Stimulated activated CD4-positive, alpha-beta T cell treated with anti-CD3 and anti-CD28 coated beads, Interleukin-4, amount 100 ng/mL, for 48 hours (primary cell): Measurements from ENCODE around the gene TPRG1L.
A peak's percentile ranks its signal among the peaks of the same experiment; 100 is the strongest.

ENCODE experiments used
- DNase-seq, 2 donors: peaks; one replicate each; pipeline ENCODE4 v3.0.0-alpha.2; 2020; ENCODE audit warnings: low read depth in 2 of 2

Gene TPRG1L

DNA sequence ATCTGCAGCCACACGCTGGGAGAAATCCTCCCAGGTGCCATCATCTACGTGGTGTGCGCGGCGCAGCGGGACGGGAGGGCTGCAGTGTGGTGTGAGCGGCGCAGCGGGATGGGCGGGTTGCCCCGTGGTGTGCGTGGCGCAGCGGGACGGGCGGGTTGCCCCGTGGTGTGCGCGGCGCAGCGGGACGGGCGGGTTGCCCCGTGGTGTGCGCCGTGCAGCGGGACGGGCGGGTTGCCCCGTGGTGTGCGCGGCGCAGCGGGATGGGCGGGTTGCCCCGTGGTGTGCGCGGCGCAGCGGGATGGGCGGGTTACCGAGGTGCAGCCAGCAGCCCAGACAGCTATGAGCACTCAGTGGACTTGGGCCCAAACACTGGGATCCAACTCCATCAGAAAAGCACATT lies 20.4 kb downstream of the TPRG1L start:
- no peak for DNase-seq

DNA sequence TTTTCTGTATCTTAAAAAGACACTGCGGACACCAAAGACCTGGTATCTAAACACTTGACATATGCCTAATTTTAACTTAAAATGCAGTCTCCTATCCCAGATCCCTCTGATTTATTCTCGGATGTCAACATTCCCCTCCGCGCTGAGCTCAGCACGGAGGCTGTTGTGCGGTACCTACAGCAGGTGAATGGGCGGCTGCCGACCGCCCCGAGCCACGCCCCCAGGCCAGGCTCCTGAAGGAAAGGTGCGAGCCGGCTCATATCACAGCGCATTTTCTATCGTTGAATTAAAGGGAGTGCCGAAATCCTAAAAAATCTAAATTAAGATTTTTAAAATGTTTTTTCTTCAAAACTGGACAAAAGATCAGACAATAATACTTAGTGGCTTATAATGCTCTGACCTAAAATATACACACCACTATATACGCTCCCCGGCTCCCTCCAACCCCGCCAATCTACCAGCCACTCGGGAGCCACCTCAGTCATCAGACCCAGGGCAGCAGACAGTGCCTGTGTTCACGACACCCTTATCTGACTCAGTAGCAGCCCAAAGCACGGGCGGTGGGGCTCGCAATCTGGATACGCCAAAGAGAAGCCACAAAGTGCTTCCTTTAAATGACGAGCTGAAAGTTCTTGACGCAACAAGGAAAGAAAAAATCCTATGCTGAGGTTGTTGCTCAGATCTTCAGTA lies 21.0 kb downstream of the TPRG1L start:
- DNase-seq: no peak

DNA sequence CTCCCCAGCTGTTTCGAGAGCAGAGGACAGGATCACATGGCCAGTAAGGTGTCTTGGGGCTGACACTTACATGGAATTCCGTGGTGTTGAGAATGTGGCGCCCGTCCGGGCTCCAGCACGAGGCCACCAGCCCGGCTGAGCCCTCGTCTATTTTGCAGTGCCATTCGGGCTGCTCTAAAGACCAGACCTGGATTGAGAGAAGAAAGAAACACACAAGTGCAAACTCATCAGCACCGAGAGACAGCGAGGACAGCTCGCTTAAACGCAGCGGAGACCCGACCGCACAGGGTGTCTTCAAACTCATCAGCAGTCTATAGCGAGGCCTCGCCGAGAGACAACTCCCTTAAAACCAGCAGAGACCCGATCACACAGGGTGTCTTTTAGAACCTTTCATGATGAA lies 21.8 kb downstream of the TPRG1L start:
- no peak for DNase-seq

DNA sequence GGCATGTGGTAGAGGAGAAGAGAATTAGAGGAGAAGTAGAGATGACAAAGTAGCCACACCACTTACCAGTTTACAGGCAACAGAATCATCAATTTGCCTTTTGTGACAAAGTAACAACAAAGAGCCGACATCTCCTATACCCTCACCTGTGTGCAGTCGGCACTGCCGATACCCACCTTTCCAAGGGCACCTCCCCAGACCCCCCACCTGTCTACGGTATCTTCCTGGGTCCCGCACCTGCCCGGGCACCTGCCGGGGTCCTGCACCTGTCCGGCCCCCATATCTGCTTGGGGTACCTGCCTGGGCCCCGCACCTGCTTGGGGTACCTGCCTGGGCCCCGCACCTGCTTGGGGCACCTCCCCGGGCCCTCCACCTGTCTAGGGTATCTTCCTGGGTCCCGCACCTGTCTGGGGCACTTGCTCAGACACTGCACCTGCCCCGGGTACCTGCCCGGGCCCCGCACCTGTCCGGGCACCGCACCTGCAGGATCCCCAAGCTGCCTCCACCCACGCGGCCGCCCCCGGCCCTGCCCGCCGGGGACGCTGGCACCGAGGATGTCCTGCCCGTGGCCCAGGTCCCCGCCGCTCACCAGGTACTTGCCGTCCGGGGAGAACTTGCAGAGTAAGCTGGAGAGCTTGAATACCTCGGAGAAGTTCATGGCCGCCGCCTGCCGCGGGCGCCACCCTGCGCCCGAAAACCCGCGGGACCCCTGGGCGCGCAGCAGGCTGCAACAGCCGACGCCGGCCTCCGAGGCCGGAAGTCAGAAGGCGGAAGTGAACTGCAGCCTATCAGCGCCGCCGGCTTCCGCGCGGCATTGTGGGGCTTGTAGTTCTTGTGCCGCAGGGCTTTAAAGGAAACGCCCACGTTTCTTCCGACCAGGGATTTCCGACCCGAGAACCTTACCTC lies 24.8 kb downstream of the TPRG1L start, which contains the start of gene WRAP73:
TSS of gene WRAP73 (minus strand) at position 762 of the 906 bp plus-strand sequence. CDS start at position 658, 104 bp downstream.
- peak; percentile 82 to 87 for DNase-seq

DNA sequence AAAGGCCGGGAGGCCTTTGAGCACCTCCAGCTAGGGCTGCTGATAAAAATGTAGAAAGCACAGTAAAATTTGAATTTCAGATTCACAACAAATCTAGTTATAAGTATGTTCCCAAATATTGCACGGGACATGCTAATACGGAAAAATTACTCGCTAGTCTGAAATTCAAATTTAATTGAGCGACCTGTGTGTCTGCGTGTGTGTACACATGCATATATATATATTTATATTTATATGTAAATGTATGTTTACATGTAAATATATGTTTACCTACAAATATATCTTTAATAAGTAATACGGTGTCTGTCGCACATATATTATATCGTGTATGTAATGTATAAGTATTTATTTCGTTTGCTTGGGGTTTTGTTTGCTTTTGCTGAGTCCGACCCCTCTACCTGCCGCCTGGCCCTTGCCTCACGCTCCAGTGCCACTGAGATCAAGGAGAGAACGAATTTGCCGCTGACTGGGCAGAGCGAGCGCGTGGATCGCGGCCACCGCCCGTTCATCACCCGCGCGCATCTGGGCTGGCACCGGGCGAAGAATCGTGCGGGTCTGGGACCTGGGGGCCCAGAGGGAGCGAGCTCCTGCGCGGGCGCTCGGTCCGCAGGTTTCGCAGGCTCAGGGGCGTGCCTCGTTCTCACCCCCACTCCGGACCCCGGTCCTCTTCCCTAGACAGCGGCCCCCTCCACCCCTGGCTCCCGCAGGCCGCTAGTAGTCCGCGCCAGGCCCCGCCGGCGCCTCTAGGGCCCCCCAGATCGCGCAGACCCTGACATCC lies 25.6 kb downstream of the TPRG1L start:
- no peak for DNase-seq

DNA sequence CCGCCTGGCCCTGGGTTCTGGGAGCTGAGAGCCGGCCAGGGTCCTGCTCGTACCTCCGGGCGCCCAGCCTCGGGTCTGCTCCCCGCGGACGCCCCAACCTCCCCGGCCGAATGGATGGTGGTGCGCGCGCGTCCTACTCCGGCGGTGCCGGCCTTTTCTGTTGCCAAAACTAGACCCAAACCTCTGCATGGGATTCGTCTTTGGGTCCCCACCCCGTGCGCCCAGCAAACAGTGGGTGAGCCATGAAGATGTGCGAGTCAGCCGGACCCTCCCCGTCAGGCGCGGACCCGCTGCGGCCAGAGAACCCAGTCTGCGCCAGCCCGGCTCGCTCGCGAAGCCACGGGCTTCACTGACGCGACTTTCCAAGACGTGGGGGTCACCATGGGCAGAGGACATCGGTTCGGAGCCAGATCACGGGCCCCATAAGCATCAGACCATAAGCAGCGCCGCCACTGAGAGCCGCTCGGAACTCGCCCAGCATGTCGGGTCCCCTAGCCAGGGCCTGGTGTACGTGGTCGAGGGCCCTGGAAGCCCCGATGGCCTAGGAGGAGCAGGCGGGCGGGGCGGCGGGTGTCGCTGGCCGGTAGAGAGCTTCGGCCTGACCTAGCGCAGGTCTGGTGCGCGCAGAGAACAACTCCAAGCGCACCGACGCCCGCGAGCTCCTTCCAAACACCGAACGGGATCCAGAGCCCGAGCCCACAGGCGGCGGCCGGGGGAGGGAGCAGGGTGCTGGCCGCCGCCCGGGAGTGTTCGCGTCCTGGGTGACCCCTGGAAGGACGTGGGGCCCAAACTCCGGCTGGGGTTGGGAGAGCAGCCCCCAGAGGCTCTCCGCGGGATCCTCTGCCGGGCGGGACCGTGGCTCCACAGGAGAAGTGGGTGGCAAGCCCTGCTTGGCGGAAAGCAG lies 26.5 kb downstream of the TPRG1L start:
- no peak for DNase-seq

DNA sequence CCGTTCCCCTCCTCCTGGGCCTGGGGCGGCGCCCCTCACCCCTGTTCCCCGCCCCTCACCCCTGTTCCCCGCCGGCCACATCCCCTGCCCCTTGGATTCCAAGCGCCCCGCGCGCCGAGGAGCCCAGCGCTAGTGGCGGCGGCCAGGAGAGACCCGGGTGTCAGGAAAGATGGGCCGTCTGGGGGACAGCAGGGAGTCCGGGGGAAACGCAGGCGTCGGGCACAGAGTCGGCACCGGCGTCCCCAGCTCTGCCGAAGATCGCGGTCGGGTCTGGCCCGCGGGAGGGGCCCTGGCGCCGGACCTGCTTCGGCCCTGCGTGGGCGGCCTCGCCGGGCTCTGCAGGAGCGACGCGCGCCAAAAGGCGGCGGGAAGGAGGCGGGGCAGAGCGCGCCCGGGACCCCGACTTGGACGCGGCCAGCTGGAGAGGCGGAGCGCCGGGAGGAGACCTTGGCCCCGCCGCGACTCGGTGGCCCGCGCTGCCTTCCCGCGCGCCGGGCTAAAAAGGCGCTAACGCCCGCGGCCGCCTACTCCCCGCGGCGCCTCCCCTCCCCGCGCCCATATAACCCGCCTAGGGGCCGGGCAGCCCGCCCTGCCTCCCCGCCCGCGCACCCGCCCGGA lies 27.2 kb downstream of the TPRG1L start, which contains the start of gene TP73:
TSS of gene TP73 (plus strand) at position 587 of the 618 bp plus-strand sequence. CDS start 29,850 bp downstream, outside the sequence.
- no peak for DNase-seq

DNA sequence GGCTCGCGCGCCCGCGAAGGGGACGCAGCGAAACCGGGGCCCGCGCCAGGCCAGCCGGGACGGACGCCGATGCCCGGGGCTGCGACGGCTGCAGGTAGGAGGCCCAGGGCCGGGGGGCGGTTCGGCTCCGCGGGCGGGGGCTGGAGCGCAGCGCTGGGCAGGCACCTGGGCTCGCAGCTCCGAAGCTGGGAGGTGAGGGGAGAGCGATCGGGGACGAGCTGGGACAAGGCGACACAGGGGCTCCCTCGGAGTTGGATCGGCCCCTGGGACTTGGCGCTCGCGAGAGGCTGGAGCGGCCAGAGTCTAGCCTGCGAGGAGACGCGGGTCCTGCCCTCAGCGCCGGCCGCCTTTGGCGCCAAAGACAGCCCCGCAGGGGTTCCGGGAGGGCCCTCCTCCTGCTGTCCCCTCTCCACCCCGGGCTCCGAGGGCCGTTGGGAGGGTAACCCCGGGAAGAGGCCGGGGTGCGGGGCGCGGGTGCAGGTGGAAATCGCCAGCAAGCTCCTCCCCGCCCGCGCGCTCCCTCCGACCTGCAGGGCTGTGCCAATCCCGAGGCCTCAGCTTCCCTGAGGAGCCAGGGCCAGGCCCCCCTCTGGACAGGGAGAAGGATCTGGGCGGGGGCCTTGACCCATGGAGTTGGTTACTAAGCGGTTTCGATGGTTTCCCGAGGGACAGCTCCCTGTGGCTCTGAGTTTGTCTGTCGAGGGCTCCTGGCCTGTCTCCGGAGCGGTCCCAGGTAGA lies 27.9 kb downstream of the TPRG1L start:
- DNase-seq: no peak

DNA sequence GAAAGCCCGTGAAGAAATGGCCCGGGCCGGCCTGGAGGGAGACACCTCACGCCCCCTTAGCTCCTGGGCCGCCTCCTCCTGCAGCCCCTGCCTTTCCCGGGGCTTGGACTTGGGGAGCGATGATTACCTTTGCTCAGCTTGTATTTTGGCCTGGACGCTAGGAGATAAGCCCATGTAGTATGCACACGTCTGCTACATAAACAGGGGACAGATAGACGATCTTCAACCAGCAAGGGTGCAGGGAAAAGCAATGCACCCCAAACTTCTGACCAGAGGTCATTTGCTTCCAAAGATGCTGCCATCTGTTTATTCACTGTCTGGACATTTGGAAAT lies 28.4 kb downstream of the TPRG1L start:
- no peak for DNase-seq

DNA sequence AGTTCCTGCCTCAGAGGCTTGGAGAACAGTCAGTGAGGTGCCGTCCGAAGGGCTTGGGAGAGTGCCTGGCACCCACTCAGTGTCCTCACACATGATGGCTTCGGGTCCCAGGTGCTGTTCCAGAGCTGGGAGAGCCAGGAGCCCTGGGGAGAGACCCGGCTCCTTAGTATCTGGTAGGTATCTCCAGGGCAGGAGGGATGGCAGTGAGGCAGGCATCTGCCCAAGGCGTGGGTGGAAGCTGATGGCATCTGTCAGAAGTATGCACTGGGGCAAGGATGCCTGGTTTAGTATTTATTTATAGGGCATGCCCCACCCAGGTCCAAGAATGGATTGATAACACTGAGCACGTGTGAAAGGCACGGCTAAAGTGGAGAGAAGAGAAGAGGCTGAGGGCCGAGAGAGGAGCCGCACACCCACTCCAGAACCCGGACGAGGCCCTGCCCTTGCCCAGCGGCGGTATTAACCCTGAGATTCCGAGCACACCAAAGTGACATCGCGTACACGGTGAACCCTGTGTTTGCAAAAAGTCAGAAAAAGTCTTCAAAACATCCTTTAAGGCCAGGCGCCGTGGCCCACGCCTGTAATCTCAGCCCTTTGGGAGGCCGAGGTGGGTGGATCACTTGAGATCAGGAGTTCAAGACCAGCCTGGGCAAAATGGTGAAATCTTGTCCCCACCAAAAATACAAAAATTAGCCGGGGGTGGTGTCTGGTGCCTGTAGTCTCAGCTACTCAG lies 29.9 kb downstream of the TPRG1L start:
- no peak for DNase-seq

DNA sequence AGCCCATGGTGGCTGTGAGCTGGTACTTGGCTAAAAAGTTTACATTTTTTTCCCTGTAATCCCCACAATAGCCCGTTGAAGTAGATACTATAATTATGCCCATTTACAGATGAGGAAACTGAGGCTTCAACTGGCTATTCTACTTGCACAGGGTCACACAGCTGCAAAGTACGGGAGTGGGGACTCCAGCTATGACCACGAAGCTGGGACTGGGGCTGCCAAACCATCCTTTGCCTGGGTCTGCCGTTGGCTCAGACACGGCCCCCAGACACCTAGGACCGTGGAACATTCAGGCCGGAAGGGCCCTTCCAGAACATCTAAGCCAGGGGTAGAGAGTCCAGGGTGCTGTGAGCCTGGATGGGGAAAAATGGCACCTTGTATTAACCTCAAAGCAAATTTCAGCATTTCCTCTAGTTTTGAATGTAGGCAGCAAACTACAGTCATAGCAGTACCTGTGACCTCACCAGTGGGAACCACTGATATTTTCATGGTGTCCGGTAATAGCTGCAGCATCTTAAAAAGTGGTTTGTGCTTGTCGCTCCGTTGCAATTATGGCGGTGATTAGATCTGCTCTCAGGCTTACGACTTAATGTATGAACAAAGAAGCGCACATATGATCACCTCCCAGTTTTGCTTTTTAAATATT lies 31.8 kb downstream of the TPRG1L start:
- no peak for DNase-seq

DNA sequence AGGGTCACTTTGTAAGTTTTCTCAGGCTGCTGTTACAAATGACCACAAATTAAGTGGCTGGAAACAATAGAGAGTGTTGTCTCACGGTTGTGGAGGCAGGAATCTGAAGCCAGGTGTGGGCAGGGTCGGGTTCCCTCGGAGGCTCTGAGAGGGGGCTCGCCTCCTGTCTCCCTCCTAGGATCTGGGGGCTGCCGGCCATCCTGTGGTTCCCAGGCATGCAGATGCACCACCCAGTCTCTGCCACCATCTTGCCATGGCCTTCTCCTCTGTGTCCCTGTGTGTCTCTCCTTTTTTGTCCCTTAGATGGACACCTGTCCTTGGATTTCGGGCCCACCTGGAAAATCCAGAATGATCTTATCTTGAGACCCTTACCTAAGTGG lies 32.3 kb downstream of the TPRG1L start:
- no peak for DNase-seq

DNA sequence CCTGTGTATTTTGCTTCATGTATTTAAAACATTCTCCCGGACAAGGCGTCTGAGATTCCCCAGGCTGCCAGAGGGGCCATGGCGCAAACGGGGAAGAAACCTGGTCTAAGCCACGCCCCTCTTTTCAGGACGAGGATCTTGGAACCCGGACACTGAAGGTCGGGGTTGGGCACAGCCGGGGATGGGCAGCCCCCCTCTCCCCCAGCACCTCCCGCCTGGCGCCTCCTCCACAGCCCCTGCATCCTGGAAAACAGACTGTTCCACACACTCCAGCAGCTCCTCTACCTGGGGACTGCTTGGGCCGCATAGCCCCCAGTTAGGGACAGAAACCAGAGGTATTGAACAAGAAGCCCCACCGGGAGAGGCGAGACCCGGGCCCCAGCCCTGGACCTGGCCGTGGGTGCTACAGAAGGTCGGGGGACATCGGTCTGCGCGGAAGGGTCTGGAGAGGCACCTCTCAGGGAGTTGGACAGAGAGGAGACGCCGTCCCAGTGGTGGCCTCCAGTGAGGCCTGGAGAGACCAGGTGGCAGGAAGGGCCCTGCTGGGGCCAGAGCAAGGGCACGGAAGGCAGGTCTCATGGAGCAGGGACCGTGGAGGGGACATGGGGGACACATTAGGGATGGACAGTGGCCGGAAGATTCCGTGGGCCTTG lies 32.9 kb downstream of the TPRG1L start:
- DNase-seq: no peak

DNA sequence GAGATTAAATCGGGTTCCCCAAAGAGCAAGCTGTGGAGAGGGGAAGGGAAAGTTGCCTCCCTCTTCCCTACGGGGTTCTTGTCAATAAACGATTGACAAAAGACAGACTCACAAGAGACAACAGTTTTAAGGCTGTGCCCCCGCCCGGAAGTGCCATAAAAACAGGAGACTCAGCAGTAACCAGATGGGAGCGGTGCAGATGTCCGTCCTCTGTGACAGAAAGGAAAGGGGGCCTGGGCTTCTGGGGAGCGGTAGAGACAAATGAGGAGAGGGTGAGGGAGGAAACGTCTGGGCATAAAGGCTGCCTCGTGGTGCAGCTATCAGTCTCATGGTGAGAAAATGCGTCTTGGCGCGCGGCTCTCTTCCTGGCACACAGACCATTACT lies 33.4 kb downstream of the TPRG1L start:
- DNase-seq: no peak

DNA sequence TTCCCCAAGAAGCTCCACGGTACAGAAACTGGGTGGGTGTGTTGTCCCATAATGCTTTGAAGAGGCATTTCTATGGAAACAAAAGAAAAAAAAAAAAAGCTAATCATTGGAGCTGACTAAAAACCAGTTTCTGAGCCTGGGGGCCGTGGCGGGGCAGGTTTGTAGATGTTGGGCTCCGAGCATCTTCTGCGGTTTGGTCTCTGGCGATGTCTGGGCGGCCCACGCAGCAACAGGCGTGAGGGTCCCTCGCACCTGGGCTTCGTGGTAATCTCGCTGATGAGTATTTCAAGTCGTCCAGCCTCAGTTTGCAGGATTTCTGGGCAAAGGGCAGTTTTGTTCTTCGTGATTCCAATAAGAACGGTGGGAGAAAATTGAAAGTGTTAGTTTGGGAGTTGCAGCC lies 34.3 kb downstream of the TPRG1L start:
- DNase-seq: no peak

DNA sequence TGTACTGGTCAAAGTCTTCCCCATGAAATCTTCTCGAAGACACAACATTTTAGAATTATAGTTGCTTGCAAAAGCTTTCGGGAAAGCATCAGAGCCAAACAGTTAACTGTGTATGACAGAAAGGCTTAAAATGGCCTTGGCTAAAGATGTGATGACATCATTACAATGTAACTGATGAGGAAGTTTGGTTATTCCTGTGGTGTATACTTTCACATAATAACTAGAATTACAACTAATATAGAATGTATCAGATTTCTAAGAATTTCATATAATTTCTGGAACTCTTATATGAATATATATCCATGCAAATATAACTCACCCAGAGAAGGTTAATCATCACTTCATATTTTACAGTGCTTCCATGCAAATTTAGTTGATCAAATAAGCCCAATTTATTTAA lies 35.9 kb downstream of the TPRG1L start:
- DNase-seq: no peak

DNA sequence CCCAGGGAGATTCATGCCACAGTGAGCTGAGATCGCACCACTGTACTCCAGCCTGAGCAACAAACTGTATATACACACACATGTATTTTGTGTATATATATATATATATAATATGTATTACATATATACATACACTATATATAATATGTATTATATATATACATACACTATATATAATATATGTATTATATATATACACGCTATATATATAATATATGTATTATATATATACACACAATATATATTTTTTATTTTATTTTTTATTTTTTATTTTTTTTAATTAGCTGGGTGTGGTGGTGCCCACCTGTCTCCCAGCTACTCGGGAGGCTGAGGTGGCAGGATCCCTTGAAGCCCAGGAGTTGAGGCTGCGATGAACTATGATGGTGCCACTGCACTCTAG lies 36.8 kb downstream of the TPRG1L start:
- DNase-seq: no peak

DNA sequence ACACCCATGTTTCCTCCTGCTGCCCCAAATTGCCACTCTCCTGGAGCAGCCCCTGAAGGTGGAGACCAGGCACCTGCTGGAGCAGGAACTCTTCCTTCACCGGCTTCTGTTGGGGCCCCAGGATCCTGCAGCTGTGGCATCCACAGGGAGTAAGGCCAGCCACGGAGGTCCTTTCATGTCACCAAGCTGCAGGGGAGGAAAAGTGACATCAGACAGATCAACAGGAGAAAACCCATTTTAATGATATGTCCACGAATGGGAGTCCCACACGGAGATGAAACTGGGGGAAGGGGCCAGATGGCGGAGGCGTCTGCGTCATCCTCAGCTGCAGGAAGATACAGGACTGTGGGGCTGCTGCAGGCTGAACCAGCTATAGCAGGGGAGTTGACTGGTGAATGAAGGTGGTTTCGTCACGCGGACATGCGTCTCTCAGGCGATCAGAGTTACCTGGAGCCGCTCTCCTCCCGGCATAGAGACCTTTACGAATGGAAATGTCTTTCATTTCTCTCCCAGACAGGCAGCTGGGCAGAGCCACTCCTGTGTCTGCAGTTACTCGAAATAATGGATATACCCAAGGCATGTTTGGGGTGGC lies 37.4 kb downstream of the TPRG1L start:
- DNase-seq: no peak
